Lower lobe of right lung (tissue), 2 donors: ENCODE data around the gene PCSK6. TPM values are rescaled to one million over a fixed set of nuclear protein-coding genes. Genes with fewer than 3 reads are reported as not detected.

Experiments
- ATAC-seq, 2 donors: fragments of 200-7000 bp; cut with Tn5 transposase; one replicate each; pipeline ENCODE4 v1.9.1; 2020 to 2022; ENCODE audit warnings: mild to moderate bottlenecking in 2 of 2, moderate library complexity in 2 of 2
- DNase-seq: peaks from one replicate; pipeline ENCODE4 v3.0.0-alpha.2; 2020
- H3K27ac ChIP-seq: fragments of 200-600 bp; one replicate; pipeline ENCODE4 v1.8.0; 2022
- H3K27me3 ChIP-seq: fragments of 200-600 bp; one replicate; pipeline ENCODE4 v1.8.0; 2022; ENCODE audit warnings: low read depth
- H3K36me3 ChIP-seq: fragments of 200-600 bp; one replicate; pipeline ENCODE4 v1.8.0; 2022; ENCODE audit warnings: mild to moderate bottlenecking
- H3K4me1 ChIP-seq: fragments of 200-600 bp; one replicate; pipeline ENCODE4 v1.8.0; 2022
- H3K4me3 ChIP-seq: fragments of 200-600 bp; one replicate; pipeline ENCODE4 v1.8.0; 2022; ENCODE audit warnings: mild to moderate bottlenecking
- H3K9me3 ChIP-seq: fragments of 200-600 bp; one replicate; pipeline ENCODE4 v1.8.0; 2022
- CTCF ChIP-seq: fragments of 200-600 bp; IDR thresholded peaks from one replicate; pipeline ENCODE4 v1.8.0; 2022; ENCODE audit warnings: antibody characterized with exemption, mild to moderate bottlenecking
- intact Hi-C: fragments of 100-400 bp; cut with DNase I; formaldehyde crosslinking; loops from one replicate; pipeline ENCODE4 v1.11.0; 2022
- total RNA-seq: library from RNA; stranded (reverse); fragmentation: NEBNext Ultra II Directional; extraction: Animal tissue kit (Norgen Biotek cat#: 25700); gene quantifications from one replicate; pipeline ENCODE4 v1.2.1, GENCODE V29; 2021
- donor health status: DM: no; HTN: yes; CAD: no; lungs with severe emphysema.

The PCSK6 gene
- total RNA-seq, 1 donor from 2014 or later = 12.3 TPM

- H3K27me3 ChIP-seq = no peaks in the 10 kb centered on the region
- no peak overlapping the region for H3K27ac ChIP-seq
- H3K36me3 ChIP-seq = no peaks in the 10 kb centered on the region
- H3K4me1 ChIP-seq = no peaks in the 10 kb centered on the region
- ATAC-seq (no peak), DNase-seq (no peak)
- no peak overlapping the region for H3K4me3 ChIP-seq
- no peaks in the 10 kb centered on the region for H3K9me3 ChIP-seq
- TF ChIP-seq CTCF = no peak
- intact Hi-C loops = no loop called here
Measured at GRCh38 chr15:101314336-101315125, 175.0 kb downstream of the PCSK6 start.

- Histone ChIP-seq H3K9me3 (no peaks in the 10 kb centered on the region), H3K27me3 (no peaks in the 10 kb centered on the region), H3K36me3 (no peaks in the 10 kb centered on the region), H3K4me1 (no peaks in the 10 kb centered on the region), H3K4me3 (no peak overlapping the region), H3K27ac (no peak overlapping the region)
- DNase-seq (no peak), ATAC-seq (no peak)
- TF ChIP-seq CTCF = no peak
- intact Hi-C loops = no loop called here
Measured at GRCh38 chr15:101313041-101313761, 176.3 kb downstream of the PCSK6 start.

- H3K9me3 ChIP-seq = no peaks in the 10 kb centered on the region
- H3K27ac ChIP-seq = no peak overlapping the region
- H3K4me1 ChIP-seq = no peaks in the 10 kb centered on the region
- no peak overlapping the region for H3K4me3 ChIP-seq
- DNase-seq (no peak), ATAC-seq (no peak)
- no peaks in the 10 kb centered on the region for H3K36me3 ChIP-seq
- intact Hi-C loops = no loop called here
- no peaks in the 10 kb centered on the region for H3K27me3 ChIP-seq
- TF ChIP-seq CTCF = no peak
Measured at GRCh38 chr15:101310508-101310907, 179.0 kb downstream of the PCSK6 start.

GRCh38 chr15:101310161-101310480, 179.4 kb downstream of the PCSK6 start:
- Histone ChIP-seq H3K4me3 (no peak overlapping the region), H3K36me3 (no peaks in the 10 kb centered on the region), H3K4me1 (no peaks in the 10 kb centered on the region), H3K27ac (no peak overlapping the region), H3K27me3 (no peaks in the 10 kb centered on the region), H3K9me3 (no peaks in the 10 kb centered on the region)
- DNase-seq = peak; percentile 24
- no peak for ATAC-seq
- no peak for TF ChIP-seq CTCF
- intact Hi-C loops = no loop called here

- Histone ChIP-seq H3K36me3 (no peaks in the 10 kb centered on the region), H3K27ac (no peak overlapping the region), H3K4me1 (no peaks in the 10 kb centered on the region), H3K27me3 (no peaks in the 10 kb centered on the region), H3K9me3 (no peaks in the 10 kb centered on the region), H3K4me3 (no peak overlapping the region)
- intact Hi-C loops = no loop called here
- TF ChIP-seq CTCF = no peak
- DNase-seq = peak; percentile 35
- no peak for ATAC-seq
Measured at GRCh38 chr15:101309436-101310160, 179.9 kb downstream of the PCSK6 start.
